SIG-M5 treated with dmso at 0.1 percent for 504 hours (cell line): Measurements from ENCODE around the gene NKTR.

Source experiments
- DNase-seq: peaks from one replicate; lab custom pipeline; 2025; ENCODE audit not compliant: unreplicated experiment; lab: John Stamatoyannopoulos, UW

Gene NKTR

GRCh38 chr3:42678447-42678846 lies 78.0 kb downstream of the NKTR start:
- no peak for DNase-seq

GRCh38 chr3:42680271-42680670 lies 79.8 kb downstream of the NKTR start:
- DNase-seq = no peak

DNA sequence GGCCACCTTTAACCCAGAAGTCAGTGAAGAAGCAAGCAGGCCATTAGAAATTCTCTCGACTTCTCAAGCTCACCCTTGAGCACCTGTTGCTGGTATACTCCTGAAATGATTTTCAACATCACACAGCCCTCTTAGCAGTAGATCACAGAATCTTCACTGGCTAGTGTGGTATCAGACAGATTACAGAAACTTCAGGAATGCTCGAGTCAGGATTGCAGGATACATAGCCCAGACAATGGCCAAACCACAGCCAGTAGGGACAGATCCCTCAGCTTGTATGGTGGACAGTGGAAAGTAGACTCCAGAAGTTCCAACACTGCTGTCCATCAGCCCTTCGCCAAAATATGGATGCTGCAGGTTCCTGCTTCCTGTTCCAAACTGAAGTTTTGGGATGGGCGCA lies 80.3 kb downstream of the NKTR start:
- no peak for DNase-seq

GRCh38 chr3:42681361-42682038 lies 81.0 kb downstream of the NKTR start:
- DNase-seq = no peak

GRCh38 chr3:42682301-42683070 lies 82.0 kb downstream of the NKTR start:
- DNase-seq = no peak

DNA sequence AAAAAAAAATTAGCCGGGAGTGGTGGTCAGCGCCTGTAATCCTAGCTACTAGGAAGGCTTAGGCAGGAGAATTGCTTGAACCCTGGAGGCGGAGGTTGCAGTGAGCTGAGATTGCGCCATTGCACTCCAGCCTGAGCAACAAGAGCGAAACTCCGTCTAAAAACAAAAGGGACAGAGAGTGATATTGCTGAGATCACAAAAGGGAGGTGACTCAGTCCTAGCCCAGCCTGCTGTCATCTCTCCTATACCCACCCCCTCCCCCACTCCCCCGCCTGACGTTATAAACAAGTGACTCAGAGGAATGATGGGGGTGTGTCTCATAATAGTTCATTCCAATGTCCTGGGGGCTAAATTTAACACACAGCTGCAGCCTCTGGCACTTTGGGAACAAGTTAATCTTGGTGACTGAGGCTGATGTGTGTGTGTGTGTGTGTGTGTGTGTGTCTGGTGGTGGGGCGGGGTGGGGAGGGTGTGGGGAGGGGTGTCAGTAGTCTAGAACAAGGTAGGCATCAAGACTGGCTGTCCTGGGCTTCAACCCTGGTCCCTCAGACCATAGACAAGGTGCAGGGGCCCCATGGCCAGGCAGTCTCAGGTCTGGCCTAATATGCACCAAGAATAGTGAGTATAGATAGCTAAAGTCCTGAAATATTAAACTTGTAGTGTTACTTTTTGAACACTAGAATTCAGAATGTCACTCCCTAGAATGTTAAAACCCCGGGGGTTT lies 83.6 kb downstream of the NKTR start:
- DNase-seq = peak; percentile 96

GRCh38 chr3:42684632-42685362 lies 84.3 kb downstream of the NKTR start:
- no peak for DNase-seq

DNA sequence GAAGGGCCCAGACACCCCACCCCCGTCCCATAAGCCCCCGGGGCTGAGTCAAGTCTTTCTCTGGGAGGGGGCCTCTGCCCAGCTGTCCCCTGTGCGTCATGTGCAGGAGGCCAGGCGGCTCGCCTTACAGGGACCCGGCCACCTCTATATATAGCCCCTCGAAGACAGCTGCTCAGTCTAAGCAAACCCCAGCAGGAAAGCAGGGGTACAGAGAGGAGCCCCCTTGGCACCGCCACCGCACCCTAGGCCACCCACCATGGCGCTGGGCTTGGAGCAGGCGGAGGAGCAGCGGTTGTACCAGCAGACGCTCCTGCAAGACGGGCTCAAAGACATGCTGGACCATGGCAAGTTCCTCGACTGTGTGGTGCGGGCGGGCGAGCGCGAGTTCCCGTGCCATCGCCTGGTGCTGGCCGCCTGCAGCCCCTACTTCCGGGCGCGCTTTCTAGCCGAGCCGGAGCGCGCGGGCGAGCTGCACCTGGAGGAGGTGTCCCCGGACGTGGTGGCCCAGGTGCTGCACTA lies 84.9 kb downstream of the NKTR start, which contains the start of gene KLHL40:
Gene KLHL40 (plus strand): TSS at position 175 of the 519 bp plus-strand sequence. CDS start 82 bp downstream, at position 257.
- no peak for DNase-seq

- DNase-seq = no peak
Measured at GRCh38 chr3:42685891-42686820, 85.7 kb downstream of the NKTR start.

GRCh38 chr3:42686832-42687650 lies 86.6 kb downstream of the NKTR start:
- no peak for DNase-seq

GRCh38 chr3:42688016-42688415 lies 87.5 kb downstream of the NKTR start:
- DNase-seq = no peak

DNA sequence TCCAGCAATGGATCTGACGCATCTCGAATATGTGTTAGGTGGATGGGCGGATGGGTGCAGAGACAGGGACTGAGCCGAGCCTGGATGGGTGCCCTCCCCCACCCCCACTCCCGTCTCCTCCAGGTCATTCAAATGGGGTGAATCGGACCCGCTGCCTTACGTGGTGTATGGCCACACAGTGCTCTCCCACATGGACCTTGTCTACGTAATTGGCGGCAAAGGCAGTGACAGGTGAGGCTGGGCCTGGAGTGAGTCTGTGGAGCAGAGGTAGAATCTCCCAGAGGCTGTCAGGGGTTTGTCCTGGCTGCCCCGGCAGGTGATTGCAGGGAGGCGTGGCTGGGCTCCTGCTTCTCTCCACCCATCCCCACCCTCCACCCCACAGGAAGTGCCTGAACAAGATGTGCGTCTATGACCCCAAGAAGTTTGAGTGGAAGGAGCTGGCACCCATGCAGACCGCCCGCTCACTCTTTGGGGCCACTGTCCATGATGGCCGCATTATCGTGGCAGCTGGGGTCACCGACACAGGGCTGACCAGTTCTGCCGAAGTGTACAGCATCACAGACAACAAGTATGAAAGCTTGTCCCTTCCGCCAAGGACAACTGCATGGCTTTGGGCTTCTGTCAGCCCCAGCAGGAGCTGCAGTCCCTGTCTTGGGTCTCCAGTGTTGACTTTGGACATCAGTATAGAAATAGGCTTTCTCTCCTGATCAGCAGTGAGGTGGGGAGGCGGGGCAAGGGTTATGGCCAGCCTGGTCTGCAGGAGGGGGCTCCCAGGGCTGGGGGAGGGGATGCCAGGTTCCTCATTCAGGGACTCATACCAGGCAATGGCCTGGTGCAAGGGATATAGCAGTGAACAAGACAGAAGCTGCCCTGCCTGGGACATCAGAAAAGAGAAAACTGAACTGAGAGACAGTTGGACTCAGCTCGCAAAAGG lies 88.3 kb downstream of the NKTR start:
- DNase-seq = no peak

- no peak for DNase-seq
Measured at GRCh38 chr3:42689421-42690014, 89.0 kb downstream of the NKTR start.

DNA sequence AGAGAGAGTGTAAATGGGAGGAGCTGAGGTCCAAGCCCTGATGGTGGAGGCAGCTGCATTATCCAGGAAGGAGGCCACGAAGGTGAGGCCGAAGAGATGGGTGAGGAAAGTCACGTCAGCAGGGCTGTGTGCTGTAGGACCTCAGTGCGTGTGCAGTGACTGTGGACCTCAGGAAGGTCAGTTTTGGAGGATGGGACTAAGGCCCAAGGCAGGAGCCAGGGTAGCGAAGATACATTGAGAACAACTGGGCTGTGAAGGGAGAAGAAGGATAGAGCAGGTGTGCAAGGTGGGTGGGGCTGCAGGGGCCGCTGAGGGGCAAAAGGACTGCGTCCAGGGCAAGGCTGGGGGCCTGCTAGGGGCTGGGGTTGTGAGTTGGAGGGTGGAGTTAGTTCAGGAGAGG lies 89.7 kb downstream of the NKTR start:
- no peak for DNase-seq

DNA sequence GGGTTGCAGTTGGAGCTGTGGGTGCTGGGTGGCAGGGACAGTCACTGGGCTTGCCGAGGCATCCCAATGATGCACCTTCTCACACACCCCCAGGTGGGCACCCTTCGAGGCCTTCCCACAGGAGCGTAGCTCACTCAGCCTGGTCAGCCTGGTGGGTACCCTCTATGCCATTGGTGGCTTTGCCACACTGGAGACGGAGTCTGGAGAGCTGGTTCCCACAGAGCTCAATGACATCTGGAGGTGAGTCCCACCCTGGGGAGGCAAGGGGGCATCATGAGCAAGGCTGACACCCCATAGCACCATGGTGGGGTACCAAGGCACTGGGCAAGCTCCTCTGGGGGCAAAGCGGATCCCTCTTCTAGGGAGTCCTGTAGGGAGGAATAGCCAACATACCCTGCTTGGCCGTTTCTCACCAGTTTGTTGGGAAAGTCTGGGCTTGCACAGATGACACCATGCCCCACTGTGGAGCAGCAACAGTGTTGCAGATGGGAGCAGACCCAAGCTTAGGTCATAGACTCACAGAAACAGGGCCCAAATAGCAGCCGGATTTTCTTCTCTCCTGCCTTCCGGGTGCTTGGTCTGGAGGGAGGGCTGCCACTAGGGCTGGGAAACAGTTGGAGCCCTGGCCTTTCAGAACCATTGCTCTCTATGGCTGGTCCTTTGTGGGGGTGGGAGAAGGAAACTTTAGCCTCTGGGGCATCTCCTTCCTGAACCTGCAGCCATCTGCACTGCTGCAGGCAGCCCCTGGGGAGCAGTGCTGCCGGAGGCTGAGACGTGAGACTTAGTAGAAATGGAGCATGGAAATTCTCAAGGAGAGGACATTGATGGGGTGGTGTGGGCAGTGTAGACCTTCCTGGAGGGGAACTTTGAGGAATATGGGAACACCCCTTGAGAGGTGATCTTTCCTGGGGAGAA lies 90.5 kb downstream of the NKTR start:
- DNase-seq = no peak

DNA sequence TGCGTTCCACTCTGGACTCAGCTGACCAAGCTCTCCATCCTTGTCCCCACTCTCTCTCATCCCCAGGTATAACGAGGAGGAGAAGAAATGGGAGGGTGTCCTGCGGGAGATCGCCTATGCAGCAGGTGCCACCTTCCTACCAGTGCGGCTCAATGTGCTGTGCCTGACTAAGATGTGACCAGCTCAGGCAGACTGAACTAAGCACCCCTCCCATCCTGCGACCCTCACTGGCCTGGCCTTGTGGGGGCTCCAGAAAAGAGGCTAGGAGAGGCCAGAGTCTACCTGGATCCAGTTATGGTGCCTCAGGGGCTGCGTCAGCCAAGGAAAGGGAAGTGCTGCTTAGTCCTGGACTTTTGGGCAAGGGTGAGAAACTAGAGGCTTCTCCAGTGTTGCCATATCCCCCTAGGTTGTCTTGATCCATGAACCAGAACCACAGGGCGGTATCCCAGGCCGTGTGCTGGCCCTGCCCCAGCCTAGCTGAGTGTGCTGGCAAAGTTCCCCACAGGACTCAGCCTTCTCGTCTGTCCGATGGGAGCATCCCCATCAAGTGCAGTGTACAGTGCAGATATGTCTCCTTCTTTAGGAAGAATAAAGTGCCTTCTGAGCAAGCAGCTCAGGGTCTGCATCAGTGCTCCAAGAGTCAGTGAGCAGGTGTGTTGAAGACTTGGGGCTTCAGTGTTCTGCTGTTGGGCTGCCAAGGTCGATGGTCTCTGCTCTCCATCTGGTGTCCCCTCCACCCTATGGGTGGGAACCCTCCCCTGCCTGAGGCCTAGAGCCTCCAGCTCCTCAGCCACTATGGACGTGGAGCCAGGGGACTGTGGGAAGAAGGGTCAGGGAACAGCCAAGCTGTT lies 91.6 kb downstream of the NKTR start:
- DNase-seq = no peak
